Tibial nerve (tissue), 3 donors: ENCODE results near the gene CXCL8.

Experiments used
- POLR2A ChIP-seq, 2 donors: fragments of 450-650 bp; IDR thresholded peaks; one replicate each; pipeline ENCODE4 v1.6.1; 2017; ENCODE audit warnings: antibody characterized with exemption in 2 of 2, mild to moderate bottlenecking in 2 of 2, moderate library complexity in 2 of 2
- TF ChIP-seq, protein P1 (sequence below), 5 experiments: fragments of 200-600 bp in 3 of 5; fragments of 450-650 bp in 2 of 5; sonication (generic) in 3 of 5; IDR thresholded peaks; one replicate each; pipeline ENCODE4 v1.5.1; 2016 to 2019; ENCODE audit warnings: antibody characterized with exemption in 5 of 5, mild to moderate bottlenecking in 3 of 5, moderate library complexity in 2 of 5

GRCh38 chr4:73691759-73692158 is 48.6 kb upstream of the CXCL8 start:
- TF ChIP-seq, protein P1, sequence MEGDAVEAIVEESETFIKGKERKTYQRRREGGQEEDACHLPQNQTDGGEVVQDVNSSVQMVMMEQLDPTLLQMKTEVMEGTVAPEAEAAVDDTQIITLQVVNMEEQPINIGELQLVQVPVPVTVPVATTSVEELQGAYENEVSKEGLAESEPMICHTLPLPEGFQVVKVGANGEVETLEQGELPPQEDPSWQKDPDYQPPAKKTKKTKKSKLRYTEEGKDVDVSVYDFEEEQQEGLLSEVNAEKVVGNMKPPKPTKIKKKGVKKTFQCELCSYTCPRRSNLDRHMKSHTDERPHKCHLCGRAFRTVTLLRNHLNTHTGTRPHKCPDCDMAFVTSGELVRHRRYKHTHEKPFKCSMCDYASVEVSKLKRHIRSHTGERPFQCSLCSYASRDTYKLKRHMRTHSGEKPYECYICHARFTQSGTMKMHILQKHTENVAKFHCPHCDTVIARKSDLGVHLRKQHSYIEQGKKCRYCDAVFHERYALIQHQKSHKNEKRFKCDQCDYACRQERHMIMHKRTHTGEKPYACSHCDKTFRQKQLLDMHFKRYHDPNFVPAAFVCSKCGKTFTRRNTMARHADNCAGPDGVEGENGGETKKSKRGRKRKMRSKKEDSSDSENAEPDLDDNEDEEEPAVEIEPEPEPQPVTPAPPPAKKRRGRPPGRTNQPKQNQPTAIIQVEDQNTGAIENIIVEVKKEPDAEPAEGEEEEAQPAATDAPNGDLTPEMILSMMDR (IDR thresholded peaks at IDR 0.05): no peak
- TF ChIP-seq POLR2A (IDR thresholded peaks at IDR 0.05): no peak
